ENCODE data around the gene GLB1L. TPM values are rescaled to one million over a fixed set of nuclear protein-coding genes. Genes with fewer than 3 reads are reported as not detected.
"Not testable (repeated sequence)": the region's sequence is repeated elsewhere in the genome, so short reads cannot be mapped to it uniquely, and the experiment has no call there.

GLB1L gene
- total RNA-seq, 1 donor from 2014 or later = 16.1 TPM

DNA sequence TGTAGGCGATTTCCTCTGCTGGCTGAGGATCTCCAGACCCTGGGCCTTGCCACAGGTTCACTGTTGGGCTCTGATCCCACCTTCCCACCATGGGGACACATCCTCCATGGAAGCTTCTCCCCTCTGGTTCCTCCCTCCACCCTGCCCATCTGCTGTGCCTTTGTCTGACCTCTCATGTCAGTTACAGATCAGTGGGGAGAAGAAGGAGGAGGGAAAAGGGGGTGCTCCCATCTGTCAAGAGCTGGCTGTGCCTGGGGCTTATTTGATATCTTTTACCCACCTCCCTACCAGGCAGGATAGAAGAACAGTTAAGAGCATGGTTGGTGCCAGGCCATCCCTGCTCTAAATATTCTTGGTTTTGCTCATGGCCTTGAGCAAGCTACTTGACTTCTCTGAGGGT lies 21.6 kb upstream of the GLB1L start:
- Mint-ChIP-seq H3K27ac (no peak overlapping the region), H3K9me3 (no peaks in the 10 kb centered on the region), H3K27me3 (peaks cover 43% of the 10 kb centered on the region), H3K4me3 (no peak overlapping the region), H3K4me1 (ENCODE audit: unreplicated experiment) (peaks cover 5% of the 10 kb centered on the region), H3K36me3 (no peaks in the 10 kb centered on the region)
- TF ChIP-seq, protein P1, sequence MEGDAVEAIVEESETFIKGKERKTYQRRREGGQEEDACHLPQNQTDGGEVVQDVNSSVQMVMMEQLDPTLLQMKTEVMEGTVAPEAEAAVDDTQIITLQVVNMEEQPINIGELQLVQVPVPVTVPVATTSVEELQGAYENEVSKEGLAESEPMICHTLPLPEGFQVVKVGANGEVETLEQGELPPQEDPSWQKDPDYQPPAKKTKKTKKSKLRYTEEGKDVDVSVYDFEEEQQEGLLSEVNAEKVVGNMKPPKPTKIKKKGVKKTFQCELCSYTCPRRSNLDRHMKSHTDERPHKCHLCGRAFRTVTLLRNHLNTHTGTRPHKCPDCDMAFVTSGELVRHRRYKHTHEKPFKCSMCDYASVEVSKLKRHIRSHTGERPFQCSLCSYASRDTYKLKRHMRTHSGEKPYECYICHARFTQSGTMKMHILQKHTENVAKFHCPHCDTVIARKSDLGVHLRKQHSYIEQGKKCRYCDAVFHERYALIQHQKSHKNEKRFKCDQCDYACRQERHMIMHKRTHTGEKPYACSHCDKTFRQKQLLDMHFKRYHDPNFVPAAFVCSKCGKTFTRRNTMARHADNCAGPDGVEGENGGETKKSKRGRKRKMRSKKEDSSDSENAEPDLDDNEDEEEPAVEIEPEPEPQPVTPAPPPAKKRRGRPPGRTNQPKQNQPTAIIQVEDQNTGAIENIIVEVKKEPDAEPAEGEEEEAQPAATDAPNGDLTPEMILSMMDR (conservative IDR thresholded peaks at IDR 0.05) = no peak
- DNase-seq (ENCODE audit: extremely low spot score, unreplicated experiment) = no peak

DNA sequence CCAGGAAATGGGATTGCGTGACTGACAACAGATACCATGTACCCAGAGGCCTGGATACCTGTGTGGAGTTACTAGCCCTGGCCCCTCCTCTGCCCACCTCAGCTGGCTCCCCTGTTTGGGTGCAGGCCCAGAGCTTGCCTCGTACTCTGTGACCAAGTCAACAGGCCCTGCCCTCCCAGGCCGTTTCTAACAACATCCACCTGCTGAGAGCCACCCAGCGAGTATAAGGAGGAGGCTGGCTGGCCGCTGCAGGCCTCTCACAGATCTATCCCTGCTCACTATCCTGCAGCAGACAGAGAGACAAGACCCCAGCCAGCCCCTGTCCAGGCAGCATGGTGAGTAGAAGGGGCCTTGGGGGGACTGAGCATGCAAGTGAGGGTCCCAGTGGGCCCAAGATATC lies 21.0 kb upstream of the GLB1L start:
- peak overlapping the region; percentile 29 for H3K27ac Mint-ChIP-seq
- DNase-seq (ENCODE audit: extremely low spot score, unreplicated experiment) = no peak
- peaks cover 45% of the 10 kb centered on the region for H3K27me3 Mint-ChIP-seq
- H3K9me3 Mint-ChIP-seq = no peaks in the 10 kb centered on the region
- TF ChIP-seq, protein P1 (conservative IDR thresholded peaks at IDR 0.05) = no peak
- no peaks in the 10 kb centered on the region for H3K36me3 Mint-ChIP-seq
- peaks cover 5% of the 10 kb centered on the region for H3K4me1 Mint-ChIP-seq (ENCODE audit: unreplicated experiment)
- no peak overlapping the region for H3K4me3 Mint-ChIP-seq

DNA sequence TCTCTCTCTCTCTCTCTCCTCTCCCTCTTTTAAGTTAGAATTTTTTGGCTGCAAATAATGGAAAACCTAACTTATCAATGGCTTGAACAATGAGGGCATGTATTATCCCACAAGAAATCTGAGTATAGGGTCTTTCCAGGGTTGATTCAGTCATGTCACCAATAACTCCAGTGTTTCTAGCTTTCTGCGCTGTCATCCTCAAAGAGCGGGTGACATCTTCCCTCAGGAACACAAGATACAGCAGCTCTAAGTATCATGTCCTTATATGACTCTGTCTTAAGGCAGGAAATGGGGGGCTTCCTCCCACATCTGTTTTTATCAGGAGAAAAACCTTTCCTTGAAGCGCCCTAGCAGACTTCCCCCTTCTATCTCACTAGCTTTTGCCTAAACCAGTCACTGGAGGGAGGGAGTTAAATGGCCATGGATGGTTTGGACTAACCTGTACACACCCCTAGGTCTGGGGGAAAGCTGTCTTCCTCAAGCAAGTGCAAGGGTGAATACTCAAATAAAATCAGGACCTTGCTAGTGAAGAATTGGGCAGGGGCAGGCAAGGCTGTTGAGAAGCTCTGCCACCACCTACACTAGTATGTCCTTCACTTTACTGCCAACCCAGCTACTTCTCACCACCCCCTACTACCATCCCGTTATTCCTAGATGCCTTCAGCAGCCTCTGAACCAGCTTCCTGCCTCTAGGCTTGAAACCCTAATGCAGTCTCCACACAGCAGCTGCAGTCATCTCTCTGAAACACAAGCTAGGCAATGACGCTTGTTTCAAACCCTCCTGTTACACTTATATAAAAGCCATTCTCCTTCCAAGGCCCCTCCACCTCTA lies 16.0 kb upstream of the GLB1L start:
- Mint-ChIP-seq H3K36me3 (no peaks in the 10 kb centered on the region), H3K27me3 (peaks cover 57% of the 10 kb centered on the region), H3K4me3 (no peak overlapping the region), H3K9me3 (no peaks in the 10 kb centered on the region), H3K27ac (peak overlapping the region; percentile 9), H3K4me1 (ENCODE audit: unreplicated experiment) (no peaks in the 10 kb centered on the region)
- DNase-seq (ENCODE audit: extremely low spot score, unreplicated experiment) = no peak
- TF ChIP-seq, protein P1 (conservative IDR thresholded peaks at IDR 0.05) = no peak

DNA sequence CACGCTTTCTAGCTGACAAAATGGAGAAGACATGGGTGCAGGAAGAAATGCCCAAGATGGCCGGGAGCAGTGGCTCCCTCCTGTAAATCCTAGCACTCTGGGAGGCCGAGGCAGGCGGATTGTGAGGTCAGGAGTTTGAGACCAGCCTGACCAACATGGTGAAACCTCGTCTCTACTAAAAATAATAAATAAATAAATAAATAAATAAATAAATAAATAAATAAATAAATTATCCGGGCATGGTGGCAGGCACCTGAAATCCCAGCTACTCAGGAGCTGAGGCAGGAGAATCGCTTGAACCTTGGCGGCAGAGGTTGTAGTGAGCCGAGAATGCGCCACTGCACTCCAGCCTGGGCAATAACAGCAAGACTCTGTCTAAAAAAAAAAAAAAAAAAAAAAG lies 13.7 kb upstream of the GLB1L start:
- not testable (repeated sequence) for H3K27ac Mint-ChIP-seq; DNase-seq (ENCODE audit: extremely low spot score, unreplicated experiment); H3K36me3 Mint-ChIP-seq; H3K4me3 Mint-ChIP-seq; H3K4me1 Mint-ChIP-seq (ENCODE audit: unreplicated experiment); H3K9me3 Mint-ChIP-seq
- H3K27me3 Mint-ChIP-seq = peaks cover 70% of the 10 kb centered on the region

DNA sequence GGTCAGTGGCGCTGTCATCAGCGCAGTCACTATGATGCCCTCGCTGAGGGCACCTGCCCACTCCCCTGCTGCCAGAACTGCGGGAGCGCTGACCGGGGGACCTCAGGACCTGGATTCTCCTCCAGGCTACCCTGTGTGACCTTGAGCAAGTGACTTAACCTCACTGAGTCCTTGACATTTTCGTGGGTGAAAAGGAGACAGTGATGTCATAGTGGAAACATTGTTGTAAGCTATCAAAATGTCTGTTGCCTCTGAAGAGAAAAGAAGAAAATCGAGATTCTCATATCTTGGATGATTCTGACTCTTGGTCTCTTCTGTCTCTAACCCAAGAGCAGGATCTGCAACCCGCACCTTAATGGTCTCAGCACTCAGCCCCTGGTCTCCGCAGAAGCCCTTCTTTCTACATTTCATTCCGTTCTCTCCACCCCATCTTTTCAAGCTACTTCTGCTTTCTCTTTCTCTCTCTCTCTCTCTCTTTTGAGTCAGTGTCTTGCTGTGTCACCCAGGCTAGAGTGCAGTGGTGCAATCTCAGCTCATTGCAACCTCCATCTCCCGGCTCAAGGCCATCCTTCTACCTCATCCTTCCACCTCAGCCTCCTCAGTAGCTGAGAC lies 9.5 kb upstream of the GLB1L start:
- Mint-ChIP-seq H3K36me3 (no peaks in the 10 kb centered on the region), H3K4me1 (ENCODE audit: unreplicated experiment) (peaks cover 2% of the 10 kb centered on the region), H3K27ac (peak overlapping the region; percentile 25), H3K4me3 (peak overlapping the region; percentile 64), H3K9me3 (no peaks in the 10 kb centered on the region), H3K27me3 (peaks cover 66% of the 10 kb centered on the region)
- DNase-seq (ENCODE audit: extremely low spot score, unreplicated experiment) = no peak
- TF ChIP-seq, protein P1 (conservative IDR thresholded peaks at IDR 0.05) = no peak
